Lower lobe of right lung (tissue), 2 donors: ENCODE data around the gene CHCT1. TPM values are rescaled to one million over a fixed set of nuclear protein-coding genes. Genes with fewer than 3 reads are reported as not detected.

Source experiments
- ATAC-seq, 2 donors: fragments of 200-7000 bp; cut with Tn5 transposase; one replicate each; pipeline ENCODE4 v1.9.1; 2020 to 2022; ENCODE audit warnings: mild to moderate bottlenecking in 2 of 2, moderate library complexity in 2 of 2
- DNase-seq: peaks from one replicate; pipeline ENCODE4 v3.0.0-alpha.2; 2020
- H3K27ac ChIP-seq: fragments of 200-600 bp; one replicate; pipeline ENCODE4 v1.8.0; 2022
- H3K27me3 ChIP-seq: fragments of 200-600 bp; one replicate; pipeline ENCODE4 v1.8.0; 2022; ENCODE audit warnings: low read depth
- H3K36me3 ChIP-seq: fragments of 200-600 bp; one replicate; pipeline ENCODE4 v1.8.0; 2022; ENCODE audit warnings: mild to moderate bottlenecking
- H3K4me1 ChIP-seq: fragments of 200-600 bp; one replicate; pipeline ENCODE4 v1.8.0; 2022
- H3K4me3 ChIP-seq: fragments of 200-600 bp; one replicate; pipeline ENCODE4 v1.8.0; 2022; ENCODE audit warnings: mild to moderate bottlenecking
- H3K9me3 ChIP-seq: fragments of 200-600 bp; one replicate; pipeline ENCODE4 v1.8.0; 2022
- intact Hi-C: fragments of 100-400 bp; cut with DNase I; formaldehyde crosslinking; loops from one replicate; pipeline ENCODE4 v1.11.0; 2022
- total RNA-seq: library from RNA; stranded (reverse); fragmentation: NEBNext Ultra II Directional; extraction: Animal tissue kit (Norgen Biotek cat#: 25700); gene quantifications from one replicate; pipeline ENCODE4 v1.2.1, GENCODE V29; 2021
- TF ChIP-seq, protein P1 (sequence below): fragments of 200-600 bp; IDR thresholded peaks from one replicate; pipeline ENCODE4 v1.8.0; 2022; ENCODE audit warnings: antibody characterized with exemption, mild to moderate bottlenecking
- donor health status: DM: no; HTN: yes; CAD: no; lungs with severe emphysema.

The CHCT1 gene
- total RNA-seq, 1 donor from 2014 or later: not detected

DNA sequence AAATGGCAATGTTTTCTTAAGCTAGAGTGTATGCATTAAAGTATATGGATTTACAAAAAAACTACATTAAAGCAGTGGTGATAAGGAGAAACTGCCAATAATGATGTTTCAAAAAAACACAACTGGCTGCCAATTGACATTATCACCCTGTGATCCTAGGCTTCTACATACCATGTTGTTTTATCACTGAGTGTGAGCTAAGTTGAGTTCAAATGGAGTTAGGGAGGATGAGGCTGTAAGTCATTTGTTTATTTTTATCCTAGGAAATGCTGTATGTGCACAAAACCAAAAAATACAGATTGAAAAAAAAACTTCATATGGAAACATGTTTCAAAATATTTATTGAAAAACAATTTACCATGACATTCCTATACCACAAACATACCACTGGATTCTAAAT lies 22.9 kb downstream of the CHCT1 start:
- Histone ChIP-seq H3K27ac (no peak overlapping the region), H3K9me3 (no peaks in the 10 kb centered on the region), H3K4me3 (no peak overlapping the region), H3K36me3 (peaks cover 59% of the 10 kb centered on the region), H3K4me1 (no peaks in the 10 kb centered on the region), H3K27me3 (no peaks in the 10 kb centered on the region)
- TF ChIP-seq, protein P1, sequence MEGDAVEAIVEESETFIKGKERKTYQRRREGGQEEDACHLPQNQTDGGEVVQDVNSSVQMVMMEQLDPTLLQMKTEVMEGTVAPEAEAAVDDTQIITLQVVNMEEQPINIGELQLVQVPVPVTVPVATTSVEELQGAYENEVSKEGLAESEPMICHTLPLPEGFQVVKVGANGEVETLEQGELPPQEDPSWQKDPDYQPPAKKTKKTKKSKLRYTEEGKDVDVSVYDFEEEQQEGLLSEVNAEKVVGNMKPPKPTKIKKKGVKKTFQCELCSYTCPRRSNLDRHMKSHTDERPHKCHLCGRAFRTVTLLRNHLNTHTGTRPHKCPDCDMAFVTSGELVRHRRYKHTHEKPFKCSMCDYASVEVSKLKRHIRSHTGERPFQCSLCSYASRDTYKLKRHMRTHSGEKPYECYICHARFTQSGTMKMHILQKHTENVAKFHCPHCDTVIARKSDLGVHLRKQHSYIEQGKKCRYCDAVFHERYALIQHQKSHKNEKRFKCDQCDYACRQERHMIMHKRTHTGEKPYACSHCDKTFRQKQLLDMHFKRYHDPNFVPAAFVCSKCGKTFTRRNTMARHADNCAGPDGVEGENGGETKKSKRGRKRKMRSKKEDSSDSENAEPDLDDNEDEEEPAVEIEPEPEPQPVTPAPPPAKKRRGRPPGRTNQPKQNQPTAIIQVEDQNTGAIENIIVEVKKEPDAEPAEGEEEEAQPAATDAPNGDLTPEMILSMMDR: no peak
- DNase-seq: no peak
- no peak for ATAC-seq
- intact Hi-C loops: no loop called here

DNA sequence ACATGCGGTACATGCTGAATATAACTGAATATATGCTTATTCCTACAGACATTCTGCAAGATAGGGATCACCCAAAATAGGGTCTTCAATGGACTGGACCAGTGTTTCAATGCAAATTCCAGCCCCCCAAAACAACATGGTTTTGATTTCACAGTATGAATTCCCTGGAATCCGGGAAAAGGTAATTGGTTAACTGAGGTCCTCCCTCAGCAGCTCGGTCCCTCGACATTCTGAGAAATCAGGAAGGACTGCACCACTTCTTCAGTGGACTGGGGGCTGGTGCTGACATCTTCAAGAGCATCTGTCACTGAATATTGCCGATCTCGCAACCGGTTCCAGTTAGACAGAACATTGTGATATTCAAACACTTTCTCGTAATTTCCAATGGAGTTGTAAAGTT lies 25.1 kb downstream of the CHCT1 start:
- intact Hi-C loops: no loop called here
- Histone ChIP-seq H3K4me1 (no peaks in the 10 kb centered on the region), H3K4me3 (no peak overlapping the region), H3K9me3 (no peaks in the 10 kb centered on the region), H3K27ac (no peak overlapping the region), H3K36me3 (peaks cover 81% of the 10 kb centered on the region), H3K27me3 (no peaks in the 10 kb centered on the region)
- DNase-seq (no peak), ATAC-seq (no peak)
- TF ChIP-seq, protein P1: no peak

DNA sequence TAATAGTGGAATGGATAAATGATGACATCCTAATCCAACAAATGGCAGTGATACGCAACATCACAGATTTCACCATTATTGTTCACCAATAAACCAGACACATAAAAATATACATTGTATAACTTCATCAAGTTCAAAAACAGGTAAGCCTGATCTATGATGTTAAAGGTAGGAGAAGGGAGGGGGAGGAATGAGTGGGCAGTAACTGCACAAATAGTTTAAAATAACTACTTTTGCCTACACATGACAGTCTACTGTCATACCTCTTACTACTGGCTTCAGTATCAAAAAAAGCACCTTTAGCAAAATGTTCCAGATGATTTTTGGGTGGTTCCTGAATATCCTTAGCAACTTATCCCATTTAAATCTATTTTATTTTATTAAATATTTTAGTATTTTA lies 28.8 kb downstream of the CHCT1 start:
- intact Hi-C loops: no loop called here
- TF ChIP-seq, protein P1: no peak
- Histone ChIP-seq H3K9me3 (no peaks in the 10 kb centered on the region), H3K27me3 (no peaks in the 10 kb centered on the region), H3K4me1 (no peaks in the 10 kb centered on the region), H3K4me3 (no peak overlapping the region), H3K27ac (no peak overlapping the region), H3K36me3 (peaks cover 98% of the 10 kb centered on the region)
- no peak for ATAC-seq
- DNase-seq: no peak

- no peaks in the 10 kb centered on the region for H3K27me3 ChIP-seq
- H3K36me3 ChIP-seq: peaks cover 97% of the 10 kb centered on the region
- no peaks in the 10 kb centered on the region for H3K4me1 ChIP-seq
- TF ChIP-seq, protein P1: no peak
- intact Hi-C loops: no loop called here
- DNase-seq: no peak
- H3K4me3 ChIP-seq: no peak overlapping the region
- H3K9me3 ChIP-seq: no peaks in the 10 kb centered on the region
- no peak overlapping the region for H3K27ac ChIP-seq
- ATAC-seq: no peak
Measured at GRCh38 chr17:60451965-60452364, 29.7 kb downstream of the CHCT1 start.

DNA sequence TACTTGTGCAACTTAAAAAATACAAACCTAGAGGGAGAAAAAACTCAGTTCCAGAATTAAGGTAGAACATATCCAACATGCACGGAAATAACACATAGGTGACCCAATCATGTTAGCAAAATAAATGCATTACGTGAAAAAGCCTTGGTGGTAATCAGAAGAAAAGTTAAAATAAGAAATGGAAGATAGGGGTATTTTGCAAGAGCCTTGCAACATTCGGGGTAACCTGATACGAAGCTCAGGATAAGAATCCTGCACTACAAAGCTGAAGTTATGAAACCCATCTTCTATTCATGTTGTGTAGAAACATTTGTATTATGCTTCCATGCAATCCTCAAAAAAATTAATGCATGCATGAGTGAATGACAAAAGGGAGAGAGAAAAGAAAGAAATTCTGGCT lies 33.1 kb downstream of the CHCT1 start:
- ATAC-seq (no peak), DNase-seq (no peak)
- TF ChIP-seq, protein P1: no peak
- H3K36me3 ChIP-seq: peaks cover 97% of the 10 kb centered on the region
- no peak overlapping the region for H3K27ac ChIP-seq
- H3K27me3 ChIP-seq: no peaks in the 10 kb centered on the region
- no peaks in the 10 kb centered on the region for H3K4me1 ChIP-seq
- H3K9me3 ChIP-seq: no peaks in the 10 kb centered on the region
- intact Hi-C loops: no loop called here
- no peak overlapping the region for H3K4me3 ChIP-seq

- Histone ChIP-seq H3K4me3 (no peak overlapping the region), H3K27ac (no peak overlapping the region), H3K9me3 (no peaks in the 10 kb centered on the region), H3K4me1 (no peaks in the 10 kb centered on the region), H3K27me3 (no peaks in the 10 kb centered on the region), H3K36me3 (peaks cover 97% of the 10 kb centered on the region)
- intact Hi-C loops: no loop called here
- TF ChIP-seq, protein P1: no peak
- ATAC-seq: no peak
- DNase-seq: no peak
Measured at GRCh38 chr17:60457148-60457547, 34.9 kb downstream of the CHCT1 start.
